RWPE2 (cell line): ENCODE data around the gene TFF1.
"Not testable (repeated sequence)": the region's sequence is repeated elsewhere in the genome, so short reads cannot be mapped to it uniquely, and the experiment has no call there.

Source experiments
- ATAC-seq: fragments of 200-7000 bp; cut with Tn5 transposase; 3 replicates; pipeline ENCODE4 v1.9.1; 2021; ENCODE audit warnings: low read depth
- DNase-seq: peaks from one replicate; pipeline ENCODE4 v3.0.0-alpha.2; 2020; ENCODE audit warnings: low spot score
- H3K27ac ChIP-seq: fragments of 450-650 bp; 2 replicates; pipeline ENCODE4 v1.5.1; 2017; ENCODE audit warnings: mild to moderate bottlenecking; ENCODE audit not compliant: poor library complexity, severe bottlenecking
- H3K27me3 ChIP-seq: fragments of 250-450 bp; sonication (Bioruptor Pico); 2 replicates; pipeline ENCODE4 v1.5.1; 2021; ENCODE audit warnings: mild to moderate bottlenecking, moderate library complexity; ENCODE audit not compliant: insufficient read depth, poor library complexity, severe bottlenecking
- H3K36me3 ChIP-seq: fragments of 250-450 bp; sonication (Bioruptor Pico); 2 replicates; pipeline ENCODE4 v1.5.1; 2020; ENCODE audit warnings: low read depth, mild to moderate bottlenecking, moderate library complexity
- H3K4me1 ChIP-seq: fragments of 250-450 bp; sonication (Bioruptor Pico); 2 replicates; pipeline ENCODE4 v1.5.1; 2021; ENCODE audit warnings: mild to moderate bottlenecking, moderate library complexity; ENCODE audit not compliant: insufficient read depth, poor library complexity, severe bottlenecking
- H3K4me3 ChIP-seq: fragments of 250-450 bp; sonication (Bioruptor Pico); 2 replicates; pipeline ENCODE4 v1.5.1; 2021; ENCODE audit warnings: mild to moderate bottlenecking, moderate library complexity; ENCODE audit not compliant: severe bottlenecking
- H3K9me3 ChIP-seq: fragments of 250-450 bp; sonication (Bioruptor Pico); 2 replicates; pipeline ENCODE4 v1.5.1; 2021; ENCODE audit warnings: mild to moderate bottlenecking, moderate library complexity; ENCODE audit not compliant: severe bottlenecking
- CTCF ChIP-seq: fragments of 450-650 bp; IDR thresholded peaks from one replicate; pipeline ENCODE4 v1.5.1; 2017; ENCODE audit warnings: mild to moderate bottlenecking, moderate library complexity; ENCODE audit not compliant: poor library complexity, severe bottlenecking

TFF1 gene

GRCh38 chr21:42409366-42409765 is 43.0 kb upstream of the TFF1 start:
- H3K27me3 ChIP-seq, result no peaks in the 10 kb centered on the region
- H3K27ac ChIP-seq, result no peak overlapping the region
- no peaks in the 10 kb centered on the region for H3K4me1 ChIP-seq
- no peak overlapping the region for H3K4me3 ChIP-seq
- H3K9me3 ChIP-seq, result no peaks in the 10 kb centered on the region
- DNase-seq, result no peak
- no peaks in the 10 kb centered on the region for H3K36me3 ChIP-seq
- no peak for ATAC-seq
- no peak for TF ChIP-seq CTCF

- not testable (repeated sequence) for H3K4me1 ChIP-seq, H3K4me3 ChIP-seq, DNase-seq, H3K9me3 ChIP-seq, H3K27ac ChIP-seq, H3K36me3 ChIP-seq, H3K27me3 ChIP-seq, ATAC-seq
These were observed 42.4 kb upstream of the TFF1 start for GRCh38 chr21:42408718-42409117.

GRCh38 chr21:42407476-42407875 is 41.1 kb upstream of the TFF1 start:
- ATAC-seq, result no peak
- H3K27me3 ChIP-seq, result no peaks in the 10 kb centered on the region
- no peak for DNase-seq
- H3K27ac ChIP-seq, result no peak overlapping the region
- H3K4me1 ChIP-seq, result no peaks in the 10 kb centered on the region
- no peaks in the 10 kb centered on the region for H3K36me3 ChIP-seq
- TF ChIP-seq CTCF, result no peak
- no peak overlapping the region for H3K4me3 ChIP-seq
- no peaks in the 10 kb centered on the region for H3K9me3 ChIP-seq

DNA sequence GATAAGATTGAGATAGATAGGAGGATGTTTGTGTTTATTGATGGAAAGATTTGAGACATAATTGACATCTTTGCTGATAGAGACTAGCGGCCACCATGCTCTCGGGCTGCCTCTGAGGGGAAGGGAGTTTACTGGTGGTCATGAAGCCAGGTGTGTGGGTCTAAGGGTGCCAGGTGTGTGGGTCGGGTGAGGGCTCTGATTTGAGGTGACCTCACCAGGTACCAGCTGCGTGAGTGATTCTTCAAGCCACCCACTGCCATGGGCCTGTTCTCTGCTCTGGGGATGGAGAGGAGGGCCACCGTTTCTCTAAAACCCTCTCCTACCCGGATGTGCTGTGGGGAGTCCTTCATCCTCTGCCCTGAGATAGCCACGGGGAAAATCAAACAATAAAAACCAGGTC is 40.5 kb upstream of the TFF1 start:
- Histone ChIP-seq H3K9me3 (no peaks in the 10 kb centered on the region), H3K27ac (no peak overlapping the region), H3K27me3 (no peaks in the 10 kb centered on the region), H3K36me3 (no peaks in the 10 kb centered on the region), H3K4me3 (no peak overlapping the region), H3K4me1 (no peaks in the 10 kb centered on the region)
- TF ChIP-seq CTCF, result no peak
- DNase-seq (no peak), ATAC-seq (no peak)

- Histone ChIP-seq H3K27me3 (no peaks in the 10 kb centered on the region), H3K27ac (no peak overlapping the region), H3K4me3 (no peak overlapping the region), H3K4me1 (no peaks in the 10 kb centered on the region), H3K9me3 (no peaks in the 10 kb centered on the region), H3K36me3 (no peaks in the 10 kb centered on the region)
- DNase-seq, result no peak
- no peak for TF ChIP-seq CTCF
- no peak for ATAC-seq
These were observed 39.9 kb upstream of the TFF1 start for GRCh38 chr21:42406201-42406621.
